ENCODE results near the gene POLR2F.
"Not testable (repeated sequence)": the region's sequence is repeated elsewhere in the genome, so short reads cannot be mapped to it uniquely, and the experiment has no call there.

The POLR2F gene

GRCh38 chr22:37951305-37951704 lies 2.2 kb upstream of the POLR2F start:
- CTCF ChIA-PET = interaction anchor here (1.0 to 2.2 kb wide), 2 partner anchors 11 to 14 kb away, joined by 3 to 7 read pairs; no protein-coding TSS in a partner anchor
- DNase-seq = no peak
- H3K4me3 ChIP-seq (ENCODE audit: control insufficient read depth in 1 of 7, extremely low read depth in 1 of 7, insufficient read depth in 4 of 7, low read depth in 2 of 7, low read length in 6 of 7) = no peak overlapping the region
- peaks cover 0 to 19% (median 3%) of the 10 kb centered on the region in 5 experiments for H3K27me3 ChIP-seq (replicated peaks in 2 of 5; ENCODE audit: control insufficient read depth in 4 of 5, insufficient read depth in 5 of 5, low read length in 4 of 5)
- 80% methylated on average over 5 of the region's 8 CpGs for WGBS (ENCODE audit: insufficient coverage)
- H3K9me3 ChIP-seq (ENCODE audit: control extremely low read depth in 1 of 5, control insufficient read depth in 4 of 5, insufficient read depth in 2 of 5, low read depth in 1 of 5, low read length in 4 of 5) = no peaks in the 10 kb centered on the region
- H3K27ac ChIP-seq (ENCODE audit: insufficient read depth in 1 of 2, low read depth in 1 of 2, low read length in 2 of 2, poor library complexity in 1 of 2, severe bottlenecking in 2 of 2) = no peak overlapping the region
- POLR2A ChIA-PET = no interaction called here
- H3K4me1 ChIP-seq (ENCODE audit: control extremely low read depth in 1 of 4, control insufficient read depth in 4 of 4, insufficient read depth in 4 of 4, low read length in 3 of 4) = peaks cover 0 to 23% (median 20%) of the 10 kb centered on the region in 4 experiments
- no peaks in the 10 kb centered on the region for H3K36me3 ChIP-seq (ENCODE audit: control insufficient read depth in 4 of 4, insufficient read depth in 4 of 4, low read length in 3 of 4)

- DNase-seq = peak in 1 of 3 donors; percentile 14
- WGBS (ENCODE audit: insufficient coverage) = 9% methylated on average over 19 of the region's 20 CpGs
- CTCF ChIA-PET = interaction anchor here (3.3 kb wide), 1 partner anchor 12 kb away, joined by 20 read pairs; no protein-coding TSS in a partner anchor
- POLR2A ChIA-PET; H3K9me3 ChIP-seq (ENCODE audit: control extremely low read depth in 1 of 5, control insufficient read depth in 4 of 5, insufficient read depth in 2 of 5, low read depth in 1 of 5, low read length in 4 of 5); H3K27ac ChIP-seq (ENCODE audit: insufficient read depth in 1 of 2, low read depth in 1 of 2, low read length in 2 of 2, poor library complexity in 1 of 2, severe bottlenecking in 2 of 2): not testable (repeated sequence)
- peaks cover 0 to 23% (median 20%) of the 10 kb centered on the region in 4 experiments for H3K4me1 ChIP-seq (ENCODE audit: control extremely low read depth in 1 of 4, control insufficient read depth in 4 of 4, insufficient read depth in 4 of 4, low read length in 3 of 4)
- peaks cover 0 to 19% (median 3%) of the 10 kb centered on the region in 5 experiments for H3K27me3 ChIP-seq (replicated peaks in 2 of 5; ENCODE audit: control insufficient read depth in 4 of 5, insufficient read depth in 5 of 5, low read length in 4 of 5)
- peak overlapping the region in 6 of 7 experiments; percentile 83 to 99 (median 91) for H3K4me3 ChIP-seq (ENCODE audit: control insufficient read depth in 1 of 7, extremely low read depth in 1 of 7, insufficient read depth in 4 of 7, low read depth in 2 of 7, low read length in 6 of 7)
- H3K36me3 ChIP-seq (ENCODE audit: control insufficient read depth in 4 of 4, insufficient read depth in 4 of 4, low read length in 3 of 4) = peaks cover 4 to 12% (median 10%) of the 10 kb centered on the region in 4 experiments
Measured at GRCh38 chr22:37952629-37953028, 870 bp upstream of the POLR2F start.

GRCh38 chr22:37953062-37953436 lies 450 bp upstream of the POLR2F start:
- ChIA-PET CTCF (interaction anchor here (3.3 kb wide), 1 partner anchor 12 kb away, joined by 20 read pairs; no protein-coding TSS in a partner anchor), POLR2A (no interaction called here)
- DNase-seq = no peak
- Histone ChIP-seq H3K27ac (ENCODE audit: insufficient read depth in 1 of 2, low read depth in 1 of 2, low read length in 2 of 2, poor library complexity in 1 of 2, severe bottlenecking in 2 of 2) (no peak overlapping the region), H3K4me3 (ENCODE audit: control insufficient read depth in 1 of 7, extremely low read depth in 1 of 7, insufficient read depth in 4 of 7, low read depth in 2 of 7, low read length in 6 of 7) (peak overlapping the region; percentile 78 to 99 (median 90)), H3K27me3 (replicated peaks in 2 of 5; ENCODE audit: control insufficient read depth in 4 of 5, insufficient read depth in 5 of 5, low read length in 4 of 5) (peaks cover 0 to 19% (median 3%) of the 10 kb centered on the region in 5 experiments), H3K9me3 (ENCODE audit: control extremely low read depth in 1 of 5, control insufficient read depth in 4 of 5, insufficient read depth in 2 of 5, low read depth in 1 of 5, low read length in 4 of 5) (no peaks in the 10 kb centered on the region), H3K4me1 (ENCODE audit: control extremely low read depth in 1 of 4, control insufficient read depth in 4 of 4, insufficient read depth in 4 of 4, low read length in 3 of 4) (peaks cover 0 to 23% (median 20%) of the 10 kb centered on the region in 4 experiments), H3K36me3 (ENCODE audit: control insufficient read depth in 4 of 4, insufficient read depth in 4 of 4, low read length in 3 of 4) (peaks cover 6 to 16% (median 14%) of the 10 kb centered on the region in 4 experiments)
- WGBS (ENCODE audit: insufficient coverage) = 0% methylated on average over 6 of the region's 13 CpGs

GRCh38 chr22:37954686-37955085 lies 1.2 kb downstream of the POLR2F start:
- ChIA-PET POLR2A (no interaction called here), CTCF (interaction anchor here (0.8 to 3.3 kb wide), 5 partner anchors 10 to 66 kb away, joined by 3 to 20 read pairs (median 4); no protein-coding TSS in a partner anchor)
- Histone ChIP-seq H3K9me3 (ENCODE audit: control extremely low read depth in 1 of 5, control insufficient read depth in 4 of 5, insufficient read depth in 2 of 5, low read depth in 1 of 5, low read length in 4 of 5) (no peaks in the 10 kb centered on the region), H3K27ac (ENCODE audit: insufficient read depth in 1 of 2, low read depth in 1 of 2, low read length in 2 of 2, poor library complexity in 1 of 2, severe bottlenecking in 2 of 2) (no peak overlapping the region), H3K36me3 (ENCODE audit: control insufficient read depth in 4 of 4, insufficient read depth in 4 of 4, low read length in 3 of 4) (peaks cover 10 to 32% (median 26%) of the 10 kb centered on the region in 4 experiments), H3K27me3 (replicated peaks in 2 of 5; ENCODE audit: control insufficient read depth in 4 of 5, insufficient read depth in 5 of 5, low read length in 4 of 5) (peaks cover 0 to 19% (median 3%) of the 10 kb centered on the region in 5 experiments), H3K4me1 (ENCODE audit: control extremely low read depth in 1 of 4, control insufficient read depth in 4 of 4, insufficient read depth in 4 of 4, low read length in 3 of 4) (peaks cover 0 to 23% (median 20%) of the 10 kb centered on the region in 4 experiments), H3K4me3 (ENCODE audit: control insufficient read depth in 1 of 7, extremely low read depth in 1 of 7, insufficient read depth in 4 of 7, low read depth in 2 of 7, low read length in 6 of 7) (peak overlapping the region in 6 of 7 experiments; percentile 6 to 99 (median 91))
- 87% methylated on average over 4 of the region's 4 CpGs for WGBS (ENCODE audit: insufficient coverage)
- no peak for DNase-seq

DNA sequence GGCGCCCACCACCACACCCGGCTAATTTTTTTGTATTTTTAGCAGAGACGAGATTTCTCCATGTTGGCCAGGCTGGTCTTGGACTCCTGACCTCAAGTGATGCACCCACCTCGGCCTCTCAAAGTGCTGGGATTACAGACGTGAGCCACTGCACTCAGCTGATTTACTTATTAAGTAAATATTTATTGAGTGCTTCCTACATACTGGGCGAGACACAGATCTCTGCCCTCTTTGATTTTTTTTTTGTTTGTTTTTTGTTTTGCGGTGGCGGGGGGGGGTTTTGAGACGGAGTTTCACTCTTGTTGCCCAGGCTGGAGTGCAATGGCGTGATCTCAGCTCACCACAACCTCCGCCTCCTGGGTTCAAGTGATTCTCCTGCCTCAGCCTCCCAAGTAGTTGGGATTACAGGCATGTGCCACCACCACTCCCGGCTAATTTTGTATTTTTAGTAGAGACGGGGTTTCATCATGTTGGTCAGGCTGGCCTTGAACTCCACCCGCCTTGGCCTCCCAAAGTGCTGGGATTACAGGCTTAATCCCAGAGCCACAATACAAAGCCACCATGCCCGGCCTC lies 2.4 kb downstream of the POLR2F start:
- 96% methylated on average over 10 of the region's 15 CpGs for WGBS (ENCODE audit: insufficient coverage)
- CTCF ChIA-PET = interaction anchor here (3.3 kb wide), 1 partner anchor 9 kb away, joined by 20 read pairs; no protein-coding TSS in a partner anchor
- H3K27ac ChIP-seq (ENCODE audit: insufficient read depth in 1 of 2, low read depth in 1 of 2, low read length in 2 of 2, poor library complexity in 1 of 2, severe bottlenecking in 2 of 2); H3K9me3 ChIP-seq (ENCODE audit: control extremely low read depth in 1 of 5, control insufficient read depth in 4 of 5, insufficient read depth in 2 of 5, low read depth in 1 of 5, low read length in 4 of 5); DNase-seq; H3K4me3 ChIP-seq (ENCODE audit: control insufficient read depth in 1 of 7, extremely low read depth in 1 of 7, insufficient read depth in 4 of 7, low read depth in 2 of 7, low read length in 6 of 7); POLR2A ChIA-PET: not testable (repeated sequence)
- Histone ChIP-seq H3K4me1 (ENCODE audit: control extremely low read depth in 1 of 4, control insufficient read depth in 4 of 4, insufficient read depth in 4 of 4, low read length in 3 of 4) (peaks cover 0 to 23% (median 20%) of the 10 kb centered on the region in 4 experiments), H3K36me3 (ENCODE audit: control insufficient read depth in 4 of 4, insufficient read depth in 4 of 4, low read length in 3 of 4) (peaks cover 10 to 39% (median 30%) of the 10 kb centered on the region in 4 experiments), H3K27me3 (replicated peaks in 2 of 5; ENCODE audit: control insufficient read depth in 4 of 5, insufficient read depth in 5 of 5, low read length in 4 of 5) (peaks cover 0 to 19% (median 3%) of the 10 kb centered on the region in 5 experiments)

GRCh38 chr22:37957232-37957631 lies 3.7 kb downstream of the POLR2F start:
- H3K4me3 ChIP-seq (ENCODE audit: control insufficient read depth in 1 of 7, extremely low read depth in 1 of 7, insufficient read depth in 4 of 7, low read depth in 2 of 7, low read length in 6 of 7) = no peak overlapping the region
- peaks cover 10 to 52% (median 38%) of the 10 kb centered on the region in 4 experiments for H3K36me3 ChIP-seq (ENCODE audit: control insufficient read depth in 4 of 4, insufficient read depth in 4 of 4, low read length in 3 of 4)
- peaks cover 0 to 10% (median 0%) of the 10 kb centered on the region in 5 experiments for H3K27me3 ChIP-seq (replicated peaks in 2 of 5; ENCODE audit: control insufficient read depth in 4 of 5, insufficient read depth in 5 of 5, low read length in 4 of 5)
- H3K4me1 ChIP-seq (ENCODE audit: control extremely low read depth in 1 of 4, control insufficient read depth in 4 of 4, insufficient read depth in 4 of 4, low read length in 3 of 4) = peaks cover 0 to 23% (median 20%) of the 10 kb centered on the region in 4 experiments
- WGBS (ENCODE audit: insufficient coverage) = 98% methylated on average over 4 of the region's 4 CpGs
- DNase-seq = no peak
- no peak overlapping the region for H3K27ac ChIP-seq (ENCODE audit: insufficient read depth in 1 of 2, low read depth in 1 of 2, low read length in 2 of 2, poor library complexity in 1 of 2, severe bottlenecking in 2 of 2)
- H3K9me3 ChIP-seq (ENCODE audit: control extremely low read depth in 1 of 5, control insufficient read depth in 4 of 5, insufficient read depth in 2 of 5, low read depth in 1 of 5, low read length in 4 of 5) = no peaks in the 10 kb centered on the region
- CTCF ChIA-PET = interaction anchor here (1.1 kb wide), 1 partner anchor 11 kb away, joined by 3 read pairs; no protein-coding TSS in a partner anchor
- POLR2A ChIA-PET = no interaction called here

GRCh38 chr22:37959231-37959825 lies 5.8 kb downstream of the POLR2F start:
- Histone ChIP-seq H3K9me3 (ENCODE audit: control extremely low read depth in 1 of 5, control insufficient read depth in 4 of 5, insufficient read depth in 2 of 5, low read depth in 1 of 5, low read length in 4 of 5) (no peaks in the 10 kb centered on the region), H3K36me3 (ENCODE audit: control insufficient read depth in 4 of 4, insufficient read depth in 4 of 4, low read length in 3 of 4) (peaks cover 10 to 63% (median 43%) of the 10 kb centered on the region in 4 experiments), H3K27ac (ENCODE audit: insufficient read depth in 1 of 2, low read depth in 1 of 2, low read length in 2 of 2, poor library complexity in 1 of 2, severe bottlenecking in 2 of 2) (no peak overlapping the region), H3K4me1 (ENCODE audit: control extremely low read depth in 1 of 4, control insufficient read depth in 4 of 4, insufficient read depth in 4 of 4, low read length in 3 of 4) (peaks cover 0 to 8% (median 7%) of the 10 kb centered on the region in 4 experiments), H3K27me3 (replicated peaks in 2 of 5; ENCODE audit: control insufficient read depth in 4 of 5, insufficient read depth in 5 of 5, low read length in 4 of 5) (no peaks in the 10 kb centered on the region), H3K4me3 (ENCODE audit: control insufficient read depth in 1 of 7, extremely low read depth in 1 of 7, insufficient read depth in 4 of 7, low read depth in 2 of 7, low read length in 6 of 7) (no peak overlapping the region)
- CTCF ChIA-PET = no interaction called here
- no peak for DNase-seq
- POLR2A ChIA-PET = no interaction called here
- WGBS (ENCODE audit: insufficient coverage) = 95% methylated on average over 13 of the region's 18 CpGs
